ENCODE data around the gene REG1A. TPM values are rescaled to one million over a fixed set of nuclear protein-coding genes. Genes with fewer than 3 reads are reported as not detected.

REG1A gene
- total RNA-seq, 2 donors from 2014 or later: not detected

GRCh38 chr2:79112269-79112668 lies 8.0 kb upstream of the REG1A start:
- no peak for DNase-seq (ENCODE audit: low spot score)
- no peak overlapping the region for H3K27ac ChIP-seq
- no peaks in the 10 kb centered on the region for H3K9me3 ChIP-seq
- TF ChIP-seq CTCF (IDR thresholded peaks at IDR 0.05): no peak
- no peak for TF ChIP-seq POLR2AphosphoS5 (IDR thresholded peaks at IDR 0.05)
- no peak for TF ChIP-seq POLR2A (IDR thresholded peaks at IDR 0.05)
- no peaks in the 10 kb centered on the region for H3K27me3 ChIP-seq (replicated peaks; ENCODE audit: insufficient read depth)
- no peaks in the 10 kb centered on the region for H3K36me3 ChIP-seq
- no peaks in the 10 kb centered on the region for H3K4me1 ChIP-seq (replicated peaks)
- 93% methylated on average over 3 of the region's 3 CpGs for WGBS
- intact Hi-C loops (cut with DNase I): no loop called here
- no peak overlapping the region for H3K4me3 ChIP-seq

- DNase-seq (ENCODE audit: low spot score): no peak
- TF ChIP-seq CTCF (IDR thresholded peaks at IDR 0.05) (no peak), POLR2AphosphoS5 (IDR thresholded peaks at IDR 0.05) (no peak), POLR2A (IDR thresholded peaks at IDR 0.05) (no peak)
- no peak overlapping the region for H3K4me3 ChIP-seq
- H3K36me3 ChIP-seq: no peaks in the 10 kb centered on the region
- intact Hi-C loops (cut with DNase I): no loop called here
- no peaks in the 10 kb centered on the region for H3K27me3 ChIP-seq (replicated peaks; ENCODE audit: insufficient read depth)
- no peak overlapping the region for H3K27ac ChIP-seq
- no peaks in the 10 kb centered on the region for H3K9me3 ChIP-seq
- no peaks in the 10 kb centered on the region for H3K4me1 ChIP-seq (replicated peaks)
- 62% methylated on average over 3 of the region's 3 CpGs for WGBS
These were observed 5.3 kb upstream of the REG1A start for GRCh38 chr2:79114797-79115494.

GRCh38 chr2:79116997-79117928 lies 3.0 kb upstream of the REG1A start:
- no peaks in the 10 kb centered on the region for H3K4me1 ChIP-seq (replicated peaks)
- no peak overlapping the region for H3K27ac ChIP-seq
- intact Hi-C loops (cut with DNase I): no loop called here
- no peak for DNase-seq (ENCODE audit: low spot score)
- H3K27me3 ChIP-seq (replicated peaks; ENCODE audit: insufficient read depth): peaks cover 6% of the 10 kb centered on the region
- TF ChIP-seq CTCF (IDR thresholded peaks at IDR 0.05) (no peak), POLR2AphosphoS5 (IDR thresholded peaks at IDR 0.05) (peak; percentile 47)
- H3K9me3 ChIP-seq: no peaks in the 10 kb centered on the region
- H3K4me3 ChIP-seq: no peak overlapping the region
- no peaks in the 10 kb centered on the region for H3K36me3 ChIP-seq
- WGBS: 29% methylated on average over 2 of the region's 2 CpGs

GRCh38 chr2:79122676-79123075 lies 2.4 kb downstream of the REG1A start:
- Histone ChIP-seq H3K9me3 (no peaks in the 10 kb centered on the region), H3K27me3 (replicated peaks; ENCODE audit: insufficient read depth) (peaks cover 6% of the 10 kb centered on the region), H3K36me3 (no peaks in the 10 kb centered on the region), H3K27ac (no peak overlapping the region), H3K4me3 (no peak overlapping the region), H3K4me1 (replicated peaks) (no peaks in the 10 kb centered on the region)
- DNase-seq (ENCODE audit: low spot score): no peak
- intact Hi-C loops (cut with DNase I): no loop called here
- 98% methylated on average over 2 of the region's 2 CpGs for WGBS
- TF ChIP-seq POLR2AphosphoS5 (IDR thresholded peaks at IDR 0.05) (no peak), POLR2A (IDR thresholded peaks at IDR 0.05) (no peak), CTCF (IDR thresholded peaks at IDR 0.05) (no peak)

Measured in prostate gland (tissue), 2 donors.